Hematopoietic multipotent progenitor cell treated with erythropoietin and hydrocortisone succinate and interleukin-3 and kit ligand, for 8 days (in vitro differentiated cells): Measurements from ENCODE around the gene TRAK1.
A peak's percentile ranks its signal among the peaks of the same experiment; 100 is the strongest.

Experiments
- DNase-seq: peaks from one replicate; pipeline ENCODE4 v3.0.0-alpha.2; 2015

Gene TRAK1

GRCh38 chr3:42067326-42067725, 23.8 kb upstream of the TRAK1 start:
- no peak for DNase-seq

- DNase-seq: no peak
These were observed 22.7 kb upstream of the TRAK1 start for GRCh38 chr3:42068303-42069088.

GRCh38 chr3:42070089-42070488, 21.1 kb upstream of the TRAK1 start:
- DNase-seq: no peak

- DNase-seq: peak; percentile 38
These were observed 20.6 kb upstream of the TRAK1 start for GRCh38 chr3:42070524-42070923.

- no peak for DNase-seq
These were observed 19.0 kb upstream of the TRAK1 start for GRCh38 chr3:42071904-42072812.

- DNase-seq: no peak
These were observed 18.3 kb upstream of the TRAK1 start for GRCh38 chr3:42072831-42073301.

- DNase-seq: no peak
These were observed 13.4 kb upstream of the TRAK1 start for GRCh38 chr3:42077785-42078184.

GRCh38 chr3:42078677-42079076, 12.5 kb upstream of the TRAK1 start:
- no peak for DNase-seq

- DNase-seq: no peak
These were observed 11.3 kb upstream of the TRAK1 start for GRCh38 chr3:42079701-42080452.

- DNase-seq: peak; percentile 63
These were observed 10.7 kb upstream of the TRAK1 start for GRCh38 chr3:42080453-42080872.

GRCh38 chr3:42081838-42082473, 9.2 kb upstream of the TRAK1 start:
- no peak for DNase-seq

GRCh38 chr3:42084586-42084985, 6.6 kb upstream of the TRAK1 start:
- no peak for DNase-seq

- no peak for DNase-seq
These were observed 5.3 kb upstream of the TRAK1 start for GRCh38 chr3:42085641-42086376.

GRCh38 chr3:42088803-42089530, 2.2 kb upstream of the TRAK1 start:
- no peak for DNase-seq

GRCh38 chr3:42092006-42092405, 849 bp downstream of the TRAK1 start:
- DNase-seq: no peak

- DNase-seq: no peak
These were observed 3.0 kb downstream of the TRAK1 start for GRCh38 chr3:42094128-42094527.

GRCh38 chr3:42094691-42095391, 3.7 kb downstream of the TRAK1 start:
- no peak for DNase-seq

GRCh38 chr3:42095540-42095939, 4.4 kb downstream of the TRAK1 start:
- no peak for DNase-seq

GRCh38 chr3:42096796-42097565, 5.8 kb downstream of the TRAK1 start:
- DNase-seq: no peak

GRCh38 chr3:42097566-42097946, 6.4 kb downstream of the TRAK1 start:
- no peak for DNase-seq
